Endothelial cell of umbilical vein (primary cell): ENCODE data around the gene HSPB1.

Experiments used
- EZH2 ChIP-seq: IDR thresholded peaks from 2 replicates; pipeline ENCODE4 v1.6.1; 2012; ENCODE audit warnings: borderline replicate concordance, low read depth, mild to moderate bottlenecking, moderate library complexity, low read length, inconsistent platforms; ENCODE audit not compliant: severe bottlenecking
- FOS ChIP-seq: IDR thresholded peaks from 2 replicates; pipeline ENCODE4 v1.6.1; 2011; ENCODE audit warnings: mild to moderate bottlenecking, low read length, moderate library complexity, borderline replicate concordance; ENCODE audit not compliant: insufficient read depth
- MYC ChIP-seq: IDR thresholded peaks from one replicate; pipeline ENCODE4 v1.6.1; 2011; ENCODE audit warnings: mild to moderate bottlenecking, low read depth, low read length
- POLR2A ChIP-seq: IDR thresholded peaks from 2 replicates; pipeline ENCODE4 v1.6.1; 2012; ENCODE audit warnings: low read depth, mild to moderate bottlenecking, control low read depth, low read length
- POLR2AphosphoS5 ChIP-seq: IDR thresholded peaks from 2 replicates; pipeline ENCODE4 v1.6.1; 2012; ENCODE audit warnings: low read depth, mild to moderate bottlenecking, control low read depth, low read length, moderate library complexity; ENCODE audit not compliant: insufficient read depth
- TF ChIP-seq, protein P1 (sequence below), 2 donors: IDR thresholded peaks; 1 replicate in 1 of 2; 2 replicates in 1 of 2; pipeline ENCODE4 v1.5.1; 2011; ENCODE audit warnings: low read length in 2 of 2, mild to moderate bottlenecking in 2 of 2, moderate library complexity in 2 of 2, control low read depth in 1 of 2, inconsistent platforms in 1 of 2, low read depth in 1 of 2; ENCODE audit not compliant: insufficient read depth in 1 of 2; ENCODE audit errors: extremely low read depth in 1 of 2
- TF ChIP-seq, protein P2 (sequence below): IDR thresholded peaks from 2 replicates; pipeline ENCODE4 v1.6.1; 2011; ENCODE audit not compliant: insufficient read depth, insufficient read length

DNA sequence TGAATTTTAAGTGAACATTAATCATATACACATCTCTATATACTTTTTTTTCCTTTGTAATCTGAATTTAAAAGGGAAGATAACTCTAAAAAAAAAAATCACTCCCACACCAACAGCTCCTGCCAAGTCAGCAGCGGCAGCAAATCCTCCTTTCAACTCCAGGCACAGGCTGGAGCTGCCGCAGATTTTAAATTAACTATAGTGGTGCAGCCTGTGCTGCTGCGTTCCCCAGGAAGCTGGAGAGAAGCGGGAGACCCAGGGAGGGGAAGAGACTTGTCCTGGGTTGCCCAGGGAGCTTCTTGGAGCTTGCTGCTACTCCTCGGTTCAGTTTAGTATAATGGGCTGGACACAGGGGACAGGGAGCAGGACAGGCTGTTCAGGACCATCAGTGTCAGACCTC is 32.6 kb upstream of the HSPB1 start:
- TF ChIP-seq EZH2 (no peak), POLR2A (no peak), FOS (no peak), MYC (no peak), POLR2AphosphoS5 (no peak)
- TF ChIP-seq, protein P1, sequence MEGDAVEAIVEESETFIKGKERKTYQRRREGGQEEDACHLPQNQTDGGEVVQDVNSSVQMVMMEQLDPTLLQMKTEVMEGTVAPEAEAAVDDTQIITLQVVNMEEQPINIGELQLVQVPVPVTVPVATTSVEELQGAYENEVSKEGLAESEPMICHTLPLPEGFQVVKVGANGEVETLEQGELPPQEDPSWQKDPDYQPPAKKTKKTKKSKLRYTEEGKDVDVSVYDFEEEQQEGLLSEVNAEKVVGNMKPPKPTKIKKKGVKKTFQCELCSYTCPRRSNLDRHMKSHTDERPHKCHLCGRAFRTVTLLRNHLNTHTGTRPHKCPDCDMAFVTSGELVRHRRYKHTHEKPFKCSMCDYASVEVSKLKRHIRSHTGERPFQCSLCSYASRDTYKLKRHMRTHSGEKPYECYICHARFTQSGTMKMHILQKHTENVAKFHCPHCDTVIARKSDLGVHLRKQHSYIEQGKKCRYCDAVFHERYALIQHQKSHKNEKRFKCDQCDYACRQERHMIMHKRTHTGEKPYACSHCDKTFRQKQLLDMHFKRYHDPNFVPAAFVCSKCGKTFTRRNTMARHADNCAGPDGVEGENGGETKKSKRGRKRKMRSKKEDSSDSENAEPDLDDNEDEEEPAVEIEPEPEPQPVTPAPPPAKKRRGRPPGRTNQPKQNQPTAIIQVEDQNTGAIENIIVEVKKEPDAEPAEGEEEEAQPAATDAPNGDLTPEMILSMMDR (IDR thresholded peaks at IDR 0.05; ENCODE audit: extremely low read depth in 1 of 2, insufficient read depth in 1 of 2, low read depth in 1 of 2, low read length in 2 of 2) = no peak
- TF ChIP-seq, protein P2, sequence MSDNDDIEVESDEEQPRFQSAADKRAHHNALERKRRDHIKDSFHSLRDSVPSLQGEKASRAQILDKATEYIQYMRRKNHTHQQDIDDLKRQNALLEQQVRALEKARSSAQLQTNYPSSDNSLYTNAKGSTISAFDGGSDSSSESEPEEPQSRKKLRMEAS = no peak
